Smooth muscle cell of trachea (primary cell): ENCODE measurements around the gene TNK1. TPM values are rescaled to one million over a fixed set of nuclear protein-coding genes. Genes with fewer than 3 reads are reported as not detected.

Experiments used
- total RNA-seq: library from RNA; depleted of rRNA; stranded (reverse); fragments of >200 nt; gene quantifications from 2 replicates; pipeline ENCODE4 v1.2.1, GENCODE V29; 2014

The TNK1 gene
- total RNA-seq = 0.66 and 0.73 TPM in 2 replicates

GRCh38 chr17:7380855-7381683 lies at the start of gene TNK1:
Gene TNK1 (plus strand): TSS chr17:7381089. CDS start chr17:7382927, 1,838 bp downstream.

GRCh38 chr17:7336240-7337175 lies 44.4 kb upstream of the TNK1 start, which contains the start of gene ACAP1:
Gene ACAP1 (plus strand): TSS chr17:7336529. CDS start chr17:7336735, 206 bp downstream.

GRCh38 chr17:7351665-7352502 lies 29.0 kb upstream of the TNK1 start, which contains the start of gene KCTD11:
Gene KCTD11 (plus strand): TSS chr17:7352162.

GRCh38 chr17:7355053-7355452 lies 25.8 kb upstream of the TNK1 start, which contains the start of gene TMEM95:
Gene TMEM95 (plus strand): TSS chr17:7355156. CDS start chr17:7355205, 49 bp downstream.

GRCh38 chr17:7394452-7395191 lies 13.7 kb downstream of the TNK1 start, which contains the start of gene PLSCR3:
Gene PLSCR3 (minus strand): TSS chr17:7394525. CDS start chr17:7394110, 415 bp downstream.

GRCh38 chr17:7403977-7404736 lies 23.3 kb downstream of the TNK1 start, which contains the start of gene TMEM256:
Gene TMEM256 (minus strand): TSS chr17:7404097. CDS start chr17:7404084, 13 bp downstream.

GRCh38 chr17:7407485-7408251 lies 26.8 kb downstream of the TNK1 start, which contains the start of gene NLGN2:
Gene NLGN2 (plus strand): TSS chr17:7407845. CDS start chr17:7408256, 411 bp downstream.

GRCh38 chr17:7419819-7420610 lies 39.1 kb downstream of the TNK1 start, which contains the start of gene SPEM1:
Gene SPEM1 (plus strand): TSS chr17:7420324. CDS start chr17:7420385, 61 bp downstream.

GRCh38 chr17:7425316-7425715 lies 44.4 kb downstream of the TNK1 start, which contains the start of gene SPEM2:
Gene SPEM2 (plus strand): TSS chr17:7425616. CDS start chr17:7425689, 73 bp downstream.

GRCh38 chr17:7428557-7428956 lies 47.7 kb downstream of the TNK1 start, which contains the start of gene SPEM3:
Gene SPEM3 (plus strand): TSS chr17:7428857. CDS start chr17:7428903, 46 bp downstream.

Other genes starting within 250 kb of the TNK1 start
- gene ASGR1, start 201.7 kb upstream of the TNK1 start, total RNA-seq = 1.2 and 1.3 TPM in 2 replicates
- gene DLG4, start 161.3 kb upstream of the TNK1 start, total RNA-seq = 17.6 and 27.3 TPM in 2 replicates
- 236 and 357 TPM in 2 replicates for gene ACADVL, start 161.2 kb upstream of the TNK1 start, total RNA-seq
- gene DVL2, start 146.6 kb upstream of the TNK1 start, total RNA-seq = 84.8 and 108 TPM in 2 replicates
- 47.3 and 68.5 TPM in 2 replicates for gene PHF23, start 141.6 kb upstream of the TNK1 start, total RNA-seq
- 199 and 406 TPM in 2 replicates for gene GABARAP, start 138.6 kb upstream of the TNK1 start, total RNA-seq
- gene CTDNEP1, start 129.4 kb upstream of the TNK1 start, total RNA-seq = 35.2 and 41.6 TPM in 2 replicates
- gene ELP5, start 128.9 kb upstream of the TNK1 start, total RNA-seq = 24.6 and 25.6 TPM in 2 replicates
- gene CLDN7, start 118.6 kb upstream of the TNK1 start, total RNA-seq = 4.1 and 6.5 TPM in 2 replicates
- gene SLC2A4, start 99.4 kb upstream of the TNK1 start, total RNA-seq = 0.17 and 0.44 TPM in 2 replicates
- 0.17 and 0.29 TPM in 2 replicates for gene YBX2, start 86.5 kb upstream of the TNK1 start, total RNA-seq
- gene EIF5A, start 73.5 kb upstream of the TNK1 start, total RNA-seq = 469 and 682 TPM in 2 replicates
- 40.1 and 47.6 TPM in 2 replicates for gene GPS2, start 65.7 kb upstream of the TNK1 start, total RNA-seq
- gene NEURL4, start 51.8 kb upstream of the TNK1 start, total RNA-seq = 20.2 and 23.5 TPM in 2 replicates
- 0.58 and 0.99 TPM in 2 replicates for gene ACAP1, start 44.6 kb upstream of the TNK1 start, total RNA-seq
- gene KCTD11, start 28.9 kb upstream of the TNK1 start, total RNA-seq = 6.1 and 13.1 TPM in 2 replicates
- not detected in 2 replicates for gene TMEM95, start 25.9 kb upstream of the TNK1 start, total RNA-seq
- gene PLSCR3, start 13.4 kb downstream of the TNK1 start, total RNA-seq = 38.7 and 48.1 TPM in 2 replicates
- 95.8 and 132 TPM in 2 replicates for gene TMEM256, start 23.0 kb downstream of the TNK1 start, total RNA-seq
- gene NLGN2, start 26.8 kb downstream of the TNK1 start, total RNA-seq = 16.1 and 18.2 TPM in 2 replicates
- not detected in 2 replicates for gene SPEM1, start 39.2 kb downstream of the TNK1 start, total RNA-seq
- gene SPEM2, start 44.5 kb downstream of the TNK1 start, total RNA-seq = not detected in 2 replicates
- gene SPEM3, start 47.8 kb downstream of the TNK1 start, total RNA-seq = not detected in 2 replicates
- 1.3 and 1.9 TPM in 2 replicates for gene TMEM102, start 54.3 kb downstream of the TNK1 start, total RNA-seq
- 0.58 and 2.8 TPM in 2 replicates for gene FGF11, start 58.4 kb downstream of the TNK1 start, total RNA-seq
- 6.8 and 10.3 TPM in 2 replicates for gene CHRNB1, start 64.0 kb downstream of the TNK1 start, total RNA-seq
- gene ZBTB4, start 98.5 kb downstream of the TNK1 start, total RNA-seq = 27.8 and 44.8 TPM in 2 replicates
- gene SLC35G6, start 100.4 kb downstream of the TNK1 start, total RNA-seq = not detected in 2 replicates
- 104 and 111 TPM in 2 replicates for gene POLR2A, start 103.3 kb downstream of the TNK1 start, total RNA-seq
- gene TNFSF12, start 168.0 kb downstream of the TNK1 start, total RNA-seq = 17.0 and 18.4 TPM in 2 replicates
- gene TNFSF13, start 177.7 kb downstream of the TNK1 start, total RNA-seq = 2.0 and 2.2 TPM in 2 replicates
- gene SENP3, start 180.8 kb downstream of the TNK1 start, total RNA-seq = 59.2 and 68.1 TPM in 2 replicates
- 30.4 and 79.9 TPM in 2 replicates for gene CD68, start 198.5 kb downstream of the TNK1 start, total RNA-seq
- gene MPDU1, start 202.8 kb downstream of the TNK1 start, total RNA-seq = 94.1 and 137 TPM in 2 replicates
- 0.66 and 0.73 TPM in 2 replicates for gene SOX15, start 209.0 kb downstream of the TNK1 start, total RNA-seq
- 34.9 and 47.3 TPM in 2 replicates for gene FXR2, start 233.8 kb downstream of the TNK1 start, total RNA-seq
- 43.8 and 45.5 TPM in 2 replicates for gene SAT2, start 246.7 kb downstream of the TNK1 start, total RNA-seq
- 0.17 and 0.29 TPM in 2 replicates for gene SHBG, start 249.0 kb downstream of the TNK1 start, total RNA-seq